HCT116 (cell line): ENCODE data around the gene FCMR. TPM values are rescaled to one million over a fixed set of nuclear protein-coding genes. Genes with fewer than 3 reads are reported as not detected.

Experiments used
- ATAC-seq: fragments of 200-7000 bp; cut with Tn5 transposase; 2 replicates; pipeline ENCODE4 v1.9.1; 2020; ENCODE audit warnings: mild to moderate bottlenecking, moderate library complexity
- BruUV-seq: library from RNA; stranded (reverse); fragments of 400-500 nt; replicated peaks from 2 replicates; lab custom pipeline; 2021; lab: Mats Ljungman, UMichigan
- CTCF ChIA-PET: fragments of 300-600 bp; sonication (Branson Sonifier 250); formaldehyde crosslinking; loops from one replicate; lab custom pipeline; 2021; ENCODE audit warnings: antibody characterized with exemption; lab: Charles Lee
- POLR2A ChIA-PET: fragments of 300-600, 350-600 bp; sonication (Branson Sonifier 250); formaldehyde crosslinking; loops from one replicate; lab custom pipeline; 2021; ENCODE audit warnings: antibody characterized with exemption; lab: Charles Lee
- RAD21 ChIA-PET, 2 experiments: fragments of 300-600 bp; sonication (Branson Sonifier 250); formaldehyde crosslinking; loops; one replicate each; lab custom pipeline; 2023; ENCODE audit warnings: low total read pairs in 2 of 2; ENCODE audit not compliant: uncharacterized antibody in 2 of 2, unreplicated experiment in 2 of 2, low non-redundant PET in 1 of 2; lab: Charles Lee
- DNase-seq: peaks from one replicate; pipeline ENCODE4 v3.0.0-alpha.2; 2010; ENCODE audit warnings: low read depth, low spot score
- H2AFZ ChIP-seq: fragments of 200-600 bp; shearing (Covaris generic), sonication (generic); 2 replicates; pipeline ENCODE4 v1.6.1; 2017; ENCODE audit warnings: low read depth, mixed run types, mixed read lengths, antibody characterized with exemption, low read length; ENCODE audit not compliant: poor library complexity, severe bottlenecking
- H3K27ac ChIP-seq: 2 replicates; pipeline ENCODE4 v1.5.1; 2012; ENCODE audit warnings: low read depth, low read length
- H3K27me3 ChIP-seq: fragments of 200-600 bp; sonication (generic); 2 replicates; pipeline ENCODE4 v1.6.1; 2016; ENCODE audit warnings: mixed run types, low read length, mixed read lengths; ENCODE audit not compliant: insufficient read depth
- H3K36me3 ChIP-seq, 2 experiments: fragments of 200-500 bp in 1 of 2; fragments of 200-600 bp in 1 of 2; sonication (Bioruptor generic) in 1 of 2; sonication (generic) in 1 of 2; 2 replicates each; pipeline versions ENCODE4 v1.5.1 to v1.6.1; 2014 to 2016; ENCODE audit warnings: low read length in 2 of 2, inconsistent platforms in 1 of 2, mixed read lengths in 1 of 2, mixed run types in 1 of 2; ENCODE audit not compliant: insufficient read depth in 2 of 2, control insufficient read depth in 1 of 2
- H3K4me1 ChIP-seq, 2 experiments: fragments of 200-600 bp in 1 of 2; sonication (generic) in 1 of 2; 2 replicates each; pipeline versions ENCODE4 v1.5.1 to v1.6.1; 2012 to 2017; ENCODE audit warnings: low read length in 2 of 2, inconsistent platforms in 1 of 2, mild to moderate bottlenecking in 1 of 2, mixed read lengths in 1 of 2, mixed run types in 1 of 2, moderate library complexity in 1 of 2; ENCODE audit not compliant: insufficient read depth in 2 of 2, control insufficient read depth in 1 of 2
- H3K4me2 ChIP-seq: fragments of 200-600 bp; sonication (generic); 2 replicates; pipeline ENCODE4 v1.6.1; 2017; ENCODE audit warnings: mixed run types, low read length, mixed read lengths
- H3K4me3 ChIP-seq, 2 experiments: fragments of 200-600 bp in 1 of 2; sonication (generic) in 1 of 2; replicated peaks in 1 of 2; 2 replicates each; pipeline ENCODE4 v1.5.1; 2011 to 2016; ENCODE audit warnings: low read length in 2 of 2, control low read depth in 1 of 2, low read depth in 1 of 2, mild to moderate bottlenecking in 1 of 2, mixed read lengths in 1 of 2, mixed run types in 1 of 2
- H3K79me2 ChIP-seq: fragments of 200-600 bp; sonication (generic); 2 replicates; pipeline ENCODE4 v1.6.1; 2017; ENCODE audit warnings: mild to moderate bottlenecking, mixed run types, low read length, moderate library complexity, mixed read lengths; ENCODE audit not compliant: insufficient read depth
- H3K9ac ChIP-seq: fragments of 200-600 bp; sonication (generic); 2 replicates; pipeline ENCODE4 v1.6.1; 2016; ENCODE audit warnings: low read length, mixed read lengths
- H3K9me2 ChIP-seq: fragments of 200-600 bp; sonication (generic), shearing (Covaris generic); 2 replicates; pipeline ENCODE4 v1.6.1; 2017; ENCODE audit warnings: mixed run types, mild to moderate bottlenecking, moderate library complexity; ENCODE audit not compliant: insufficient read depth
- H3K9me3 ChIP-seq, 2 experiments: fragments of 200-500 bp in 1 of 2; fragments of 200-600 bp in 1 of 2; sonication (Bioruptor generic) in 1 of 2; sonication (generic) in 1 of 2; 2 replicates each; pipeline ENCODE4 v1.6.1; 2014 to 2017; ENCODE audit warnings: low read length in 2 of 2, mixed read lengths in 2 of 2, inconsistent platforms in 1 of 2, low read depth in 1 of 2, mild to moderate bottlenecking in 1 of 2, mixed run types in 1 of 2, moderate library complexity in 1 of 2; ENCODE audit not compliant: control insufficient read depth in 1 of 2, insufficient read depth in 1 of 2
- H4K20me1 ChIP-seq: fragments of 200-600 bp; sonication (generic), shearing (Covaris generic); 2 replicates; pipeline ENCODE4 v1.6.1; 2017; ENCODE audit warnings: mixed run types, mild to moderate bottlenecking, moderate library complexity; ENCODE audit not compliant: insufficient read depth
- ATF3 ChIP-seq: IDR thresholded peaks from 2 replicates; pipeline ENCODE4 v1.6.1; 2012
- CBX3 ChIP-seq: IDR thresholded peaks from 2 replicates; pipeline ENCODE4 v1.6.1; 2012; ENCODE audit warnings: low read depth
- CEBPB ChIP-seq: IDR thresholded peaks from 2 replicates; pipeline ENCODE4 v1.6.1; 2012; ENCODE audit warnings: low read depth
- CTCF ChIP-seq, 3 experiments: fragments of 200-600 bp in 1 of 3; sonication (generic) in 1 of 3; IDR thresholded peaks in 2 of 3; conservative IDR thresholded peaks in 1 of 3; 2 replicates each; pipeline ENCODE4 v1.5.1; 2012 to 2017; ENCODE audit warnings: low read depth in 2 of 3, low read length in 2 of 3, antibody characterized with exemption in 1 of 3, borderline replicate concordance in 1 of 3, control low read depth in 1 of 3, mild to moderate bottlenecking in 1 of 3, mixed read lengths in 1 of 3, mixed run types in 1 of 3, moderate library complexity in 1 of 3; ENCODE audit not compliant: insufficient read depth in 1 of 3
- ELF1 ChIP-seq: IDR thresholded peaks from 2 replicates; pipeline ENCODE4 v1.6.1; 2012; ENCODE audit warnings: low read depth, borderline replicate concordance
- FOSL1 ChIP-seq: IDR thresholded peaks from 2 replicates; pipeline ENCODE4 v1.6.1; 2012; ENCODE audit warnings: low read depth
- POLR2A ChIP-seq: IDR thresholded peaks from 2 replicates; pipeline ENCODE4 v1.7.0; 2011; ENCODE audit warnings: borderline replicate concordance; ENCODE audit not compliant: insufficient read depth, insufficient read length; ENCODE audit errors: extremely low read depth
- POLR2AphosphoS5 ChIP-seq: IDR thresholded peaks from 2 replicates; pipeline ENCODE4 v1.6.1; 2011; ENCODE audit warnings: mild to moderate bottlenecking, low read depth, low read length, moderate library complexity
- RAD21 ChIP-seq: IDR thresholded peaks from 2 replicates; pipeline ENCODE4 v1.6.1; 2012; ENCODE audit warnings: low read depth, mild to moderate bottlenecking
- SIN3A ChIP-seq: IDR thresholded peaks from 2 replicates; pipeline ENCODE4 v1.6.1; 2012; ENCODE audit warnings: low read depth
- SP1 ChIP-seq: IDR thresholded peaks from 2 replicates; pipeline ENCODE4 v1.6.1; 2012; ENCODE audit warnings: low read depth
- SRF ChIP-seq: IDR thresholded peaks from 2 replicates; pipeline ENCODE4 v1.6.1; 2012; ENCODE audit warnings: low read depth
- TCF7L2 ChIP-seq: IDR thresholded peaks from 2 replicates; pipeline ENCODE4 v1.7.0; 2011; ENCODE audit warnings: borderline replicate concordance, inconsistent platforms; ENCODE audit not compliant: insufficient read depth, insufficient read length; ENCODE audit errors: extremely low read depth
- YY1 ChIP-seq: IDR thresholded peaks from 2 replicates; pipeline ENCODE4 v1.6.1; 2011; ENCODE audit warnings: low read length, low read depth, moderate library complexity, mild to moderate bottlenecking; ENCODE audit not compliant: insufficient replicate concordance; ENCODE audit errors: extremely low read depth
- ZBTB33 ChIP-seq: IDR thresholded peaks from 2 replicates; pipeline ENCODE4 v1.6.1; 2011; ENCODE audit warnings: mild to moderate bottlenecking, low read length, moderate library complexity; ENCODE audit not compliant: insufficient replicate concordance; ENCODE audit errors: extremely low read depth
- ZFX ChIP-seq: fragments of 450-650 bp; IDR thresholded peaks from 2 replicates; pipeline ENCODE4 v1.6.1; 2017
- ZNF274 ChIP-seq: fragments of 200-500 bp; sonication (Bioruptor generic); IDR thresholded peaks from 2 replicates; pipeline ENCODE4 v1.6.1; 2014; ENCODE audit warnings: mild to moderate bottlenecking, low read depth, low read length, inconsistent platforms
- intact Hi-C: fragments of 100-400 bp; cut with micrococcal nuclease; formaldehyde crosslinking; loops from 2 replicates; pipeline ENCODE4 v1.10.0; 2022
- total RNA-seq: library from RNA; stranded (reverse); gene quantifications from one replicate; pipeline ENCODE4 v1.2.1, GENCODE V29; 2021; ENCODE audit not compliant: unreplicated experiment

FCMR gene
- total RNA-seq, 1 experiment from 2014 or later = 0.61 TPM

- H3K4me2 ChIP-seq = no peak overlapping the region
- H3K36me3 ChIP-seq = no peaks in the 10 kb centered on the region
- RAD21 ChIA-PET = no interaction called here
- no peak overlapping the region for H3K27ac ChIP-seq
- H3K4me1 ChIP-seq = peaks cover 0 to 7% of the 10 kb centered on the region in 2 experiments; a peak in 2 of 4 replicates
- no peaks in the 10 kb centered on the region for H3K27me3 ChIP-seq
- intact Hi-C loops = loop anchor here (5.0 kb wide), 1 partner anchor 119 kb away; no protein-coding TSS in a partner anchor
- H3K9ac ChIP-seq = no peak overlapping the region
- no peaks in the 10 kb centered on the region for H3K9me3 ChIP-seq
- CTCF ChIA-PET = no interaction called here
- no peak for ATAC-seq
- no peaks in the 10 kb centered on the region for H4K20me1 ChIP-seq
- no peaks in the 10 kb centered on the region for H3K9me2 ChIP-seq
- no TSS peak for BruUV-seq
- H2AFZ ChIP-seq = no peak overlapping the region
- H3K79me2 ChIP-seq = no peaks in the 10 kb centered on the region
- no peak for DNase-seq
- POLR2A ChIA-PET = no interaction called here
- TF ChIP-seq ATF3 (no peak), POLR2A (no peak), FOSL1 (no peak), YY1 (no peak), ELF1 (no peak), RAD21 (no peak), SRF (no peak), SIN3A (no peak), SP1 (no peak), CBX3 (no peak), POLR2AphosphoS5 (no peak), CEBPB (no peak), ZNF274 (no peak), TCF7L2 (no peak), ZFX (no peak), CTCF (IDR thresholded peaks at IDR 0.05 in 2 of 3, conservative IDR thresholded peaks at IDR 0.05 in 1 of 3; ENCODE audit: borderline replicate concordance in 1 of 3, insufficient read depth in 1 of 3, low read depth in 2 of 3, low read length in 2 of 3) (no peak), ZBTB33 (no peak)
- no peak overlapping the region for H3K4me3 ChIP-seq
These were observed 58.5 kb downstream of the FCMR start for GRCh38 chr1:206863266-206863665.
